ENCODE data around the gene NADK.
"Not testable (repeated sequence)": the region's sequence is repeated elsewhere in the genome, so short reads cannot be mapped to it uniquely, and the experiment has no call there.

NADK gene

GRCh38 chr1:1761504-1762376 lies 16.5 kb downstream of the NADK start:
- no peak for DNase-seq

GRCh38 chr1:1760715-1761114 lies 17.6 kb downstream of the NADK start:
- no peak for DNase-seq

- DNase-seq = no peak
Observed at GRCh38 chr1:1760345-1760650, 18.0 kb downstream of the NADK start.

- no peak for DNase-seq
Observed at GRCh38 chr1:1759456-1760344, 18.6 kb downstream of the NADK start.

GRCh38 chr1:1758692-1759455 lies 19.4 kb downstream of the NADK start:
- no peak for DNase-seq

- DNase-seq = no peak
Observed at GRCh38 chr1:1758059-1758621, 20.1 kb downstream of the NADK start.

- DNase-seq = no peak
Observed at GRCh38 chr1:1757422-1758058, 20.7 kb downstream of the NADK start.

GRCh38 chr1:1756661-1757421 lies 21.4 kb downstream of the NADK start:
- DNase-seq = no peak

GRCh38 chr1:1755852-1756251 lies 22.4 kb downstream of the NADK start:
- no peak for DNase-seq

- DNase-seq = no peak
Observed at GRCh38 chr1:1755426-1755825, 22.8 kb downstream of the NADK start.

- DNase-seq = no peak
Observed at GRCh38 chr1:1754051-1754815, 24.0 kb downstream of the NADK start.

- DNase-seq = no peak
Observed at GRCh38 chr1:1753607-1754005, 24.7 kb downstream of the NADK start.

- no peak for DNase-seq
Observed at GRCh38 chr1:1752636-1753606, 25.3 kb downstream of the NADK start.

GRCh38 chr1:1752190-1752589 lies 26.1 kb downstream of the NADK start:
- DNase-seq = no peak

- DNase-seq = not testable (repeated sequence)
Observed at GRCh38 chr1:1749941-1750340, 28.3 kb downstream of the NADK start.

- no peak for DNase-seq
Observed at GRCh38 chr1:1748686-1749321, 29.5 kb downstream of the NADK start.

GRCh38 chr1:1746566-1746909 lies 31.7 kb downstream of the NADK start:
- not testable (repeated sequence) for DNase-seq

- DNase-seq = not testable (repeated sequence)
Observed at GRCh38 chr1:1745651-1746565, 32.4 kb downstream of the NADK start.
